NT2/D1 (cell line): ENCODE data around the gene TOX2.

Experiments
- YY1 ChIP-seq: IDR thresholded peaks from 2 replicates; pipeline ENCODE4 v1.6.1; 2011; ENCODE audit not compliant: insufficient read length, insufficient read depth
- ZNF274 ChIP-seq: IDR thresholded peaks from 2 replicates; pipeline ENCODE4 v1.6.1; 2011; ENCODE audit warnings: mild to moderate bottlenecking, low read depth, low read length

DNA sequence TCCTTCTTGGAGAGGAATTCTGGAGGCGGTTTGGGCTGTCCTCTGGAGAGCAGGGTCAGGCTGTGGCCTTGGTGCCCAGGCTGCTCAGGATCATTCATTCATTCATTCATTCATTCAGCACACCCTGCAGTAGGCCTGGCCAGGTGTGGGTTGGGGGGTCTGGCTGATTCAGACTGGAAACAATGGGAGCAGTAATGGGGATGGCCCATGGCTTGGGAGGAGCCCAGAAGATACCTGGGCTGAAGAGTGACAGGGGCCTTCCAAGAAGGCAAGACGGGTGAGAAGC is 31.5 kb downstream of the TOX2 start:
- TF ChIP-seq YY1 (no peak), ZNF274 (no peak)
